H9 (cell line): ENCODE results near the gene PITRM1. TPM values are rescaled to one million over a fixed set of nuclear protein-coding genes. Genes with fewer than 3 reads are reported as not detected.

Source experiments
- DNase-seq: peaks from one replicate; pipeline ENCODE4 v3.0.0-alpha.2; 2017
- H2AFZ ChIP-seq: one replicate; pipeline ENCODE4 v1.6.1; 2013; ENCODE audit warnings: mild to moderate bottlenecking, low read length, control low read depth, moderate library complexity
- H2AK5ac ChIP-seq: 2 replicates; pipeline ENCODE4 v1.6.1; 2013; ENCODE audit warnings: low read length, control low read depth, mixed read lengths; ENCODE audit not compliant: insufficient read length
- H2BK120ac ChIP-seq: one replicate; pipeline ENCODE4 v1.6.1; 2013; ENCODE audit warnings: low read depth, mild to moderate bottlenecking, low read length, control low read depth, inconsistent platforms; ENCODE audit not compliant: poor library complexity, severe bottlenecking
- H2BK12ac ChIP-seq: 2 replicates; pipeline ENCODE4 v1.6.1; 2013; ENCODE audit warnings: low read length, control low read depth, mixed read lengths, low read depth; ENCODE audit not compliant: insufficient read length
- H2BK15ac ChIP-seq: 2 replicates; pipeline ENCODE4 v1.6.1; 2013; ENCODE audit warnings: low read depth, low read length, control low read depth
- H2BK20ac ChIP-seq: one replicate; pipeline ENCODE4 v1.6.1; 2013; ENCODE audit warnings: low read depth, mild to moderate bottlenecking, low read length, control low read depth, inconsistent platforms; ENCODE audit not compliant: poor library complexity, severe bottlenecking
- H2BK5ac ChIP-seq: 2 replicates; pipeline ENCODE4 v1.6.1; 2013; ENCODE audit warnings: low read length, control low read depth, mixed read lengths; ENCODE audit not compliant: insufficient read length
- H3K14ac ChIP-seq: 2 replicates; pipeline ENCODE4 v1.6.1; 2013; ENCODE audit warnings: low read length, control low read depth; ENCODE audit not compliant: insufficient read depth
- H3K18ac ChIP-seq: 2 replicates; pipeline ENCODE4 v1.6.1; 2013; ENCODE audit warnings: low read depth, mild to moderate bottlenecking, mixed read lengths, low read length, control low read depth; ENCODE audit not compliant: insufficient read length
- H3K23ac ChIP-seq: 2 replicates; pipeline ENCODE4 v1.6.1; 2013; ENCODE audit warnings: low read length, control low read depth, mixed read lengths, low read depth; ENCODE audit not compliant: insufficient read length
- H3K23me2 ChIP-seq: 2 replicates; pipeline ENCODE4 v1.6.1; 2013; ENCODE audit warnings: low read depth, mild to moderate bottlenecking, mixed read lengths, low read length, control low read depth; ENCODE audit not compliant: insufficient read length, poor library complexity, severe bottlenecking
- H3K27ac ChIP-seq: 2 replicates; pipeline ENCODE4 v1.5.1; 2013; ENCODE audit warnings: low read length, control low read depth, mixed read lengths, low read depth; ENCODE audit not compliant: insufficient read length
- H3K27me3 ChIP-seq: 2 replicates; pipeline ENCODE4 v1.6.1; 2013; ENCODE audit warnings: low read length, control low read depth, inconsistent platforms; ENCODE audit not compliant: insufficient read depth
- H3K4ac ChIP-seq: 2 replicates; pipeline ENCODE4 v1.6.1; 2013; ENCODE audit warnings: low read depth, mild to moderate bottlenecking, control low read depth, inconsistent platforms, low read length, moderate library complexity
- H3K4me1 ChIP-seq: 2 replicates; pipeline ENCODE4 v1.6.1; 2013; ENCODE audit warnings: low read length, control low read depth, inconsistent platforms; ENCODE audit not compliant: insufficient read depth
- H3K4me2 ChIP-seq: 2 replicates; pipeline ENCODE4 v1.6.1; 2013; ENCODE audit warnings: low read length, control low read depth, mixed read lengths; ENCODE audit not compliant: insufficient read length, insufficient read depth
- H3K56ac ChIP-seq: 2 replicates; pipeline ENCODE4 v1.6.1; 2013; ENCODE audit warnings: low read depth, mild to moderate bottlenecking, mixed read lengths, low read length, control low read depth; ENCODE audit not compliant: insufficient read length
- H3K79me1 ChIP-seq: 2 replicates; pipeline ENCODE4 v1.6.1; 2013; ENCODE audit warnings: low read depth, mild to moderate bottlenecking, moderate library complexity, low read length, control low read depth, inconsistent platforms; ENCODE audit not compliant: insufficient read depth, poor library complexity, severe bottlenecking
- H3K79me2 ChIP-seq: 2 replicates; pipeline ENCODE4 v1.6.1; 2013; ENCODE audit warnings: low read length, control low read depth, inconsistent platforms; ENCODE audit not compliant: insufficient read depth
- H3K9ac ChIP-seq: 2 replicates; pipeline ENCODE4 v1.6.1; 2013; ENCODE audit warnings: low read length, control low read depth, mixed read lengths; ENCODE audit not compliant: insufficient read length; ENCODE audit errors: extremely low read depth
- H3K9me3 ChIP-seq: one replicate; pipeline ENCODE4 v1.6.1; 2013; ENCODE audit warnings: low read depth, low read length, inconsistent platforms; ENCODE audit not compliant: control insufficient read depth
- H3T11ph ChIP-seq: one replicate; pipeline ENCODE4 v1.6.1; 2013; ENCODE audit warnings: mild to moderate bottlenecking, low read length, control low read depth, inconsistent platforms
- H4K20me1 ChIP-seq: one replicate; pipeline ENCODE4 v1.6.1; 2013; ENCODE audit not compliant: control insufficient read depth, insufficient read length, insufficient read depth
- H4K5ac ChIP-seq: 2 replicates; pipeline ENCODE4 v1.6.1; 2013; ENCODE audit warnings: low read depth, mild to moderate bottlenecking, mixed read lengths, low read length, control low read depth; ENCODE audit not compliant: insufficient read length
- H4K8ac ChIP-seq: replicated peaks from 2 replicates; pipeline ENCODE4 v1.6.1; 2013; ENCODE audit warnings: low read length, control low read depth, mixed read lengths, low read depth; ENCODE audit not compliant: insufficient read length
- H4K91ac ChIP-seq: 2 replicates; pipeline ENCODE4 v1.6.1; 2013; ENCODE audit warnings: low read depth, mild to moderate bottlenecking, moderate library complexity, mixed read lengths, low read length, control low read depth; ENCODE audit not compliant: insufficient read length
- H3K27ac Mint-ChIP-seq, 3 experiments: 2 replicates in 2 of 3; 3 replicates in 1 of 3; pipeline ENCODE4 v1.8.0; 2020 to 2021; ENCODE audit warnings: mixed read lengths in 3 of 3, mild to moderate bottlenecking in 1 of 3, moderate library complexity in 1 of 3
- H3K27me3 Mint-ChIP-seq: 2 replicates; pipeline ENCODE4 v1.8.0; 2021; ENCODE audit warnings: low read depth, mild to moderate bottlenecking, moderate library complexity, mixed read lengths
- H3K36me3 Mint-ChIP-seq, 3 experiments: 2 replicates in 2 of 3; 3 replicates in 1 of 3; pipeline ENCODE4 v1.8.0; 2020 to 2021; ENCODE audit warnings: low read depth in 3 of 3, mixed read lengths in 3 of 3; ENCODE audit not compliant: insufficient read depth in 1 of 3
- H3K4me1 Mint-ChIP-seq, 2 experiments: 2 replicates each; pipeline ENCODE4 v1.8.0; 2020; ENCODE audit warnings: mixed read lengths in 2 of 2
- H3K4me3 Mint-ChIP-seq, 2 experiments: 2 replicates in 1 of 2; 3 replicates in 1 of 2; pipeline ENCODE4 v1.8.0; 2020 to 2021; ENCODE audit warnings: mild to moderate bottlenecking in 2 of 2, mixed read lengths in 2 of 2, moderate library complexity in 1 of 2
- H3K9me3 Mint-ChIP-seq, 2 experiments: 2 replicates in 1 of 2; 3 replicates in 1 of 2; pipeline ENCODE4 v1.8.0; 2020; ENCODE audit warnings: mild to moderate bottlenecking in 2 of 2, mixed read lengths in 2 of 2, moderate library complexity in 1 of 2
- WGBS: extraction: QIAGEN DNeasy Blood & Tissue Kit; methylation state at CpG from one replicate; pipeline ENCODE4 v1.1.7; 2013; ENCODE audit warnings: missing lambda C conversion rate, low lambda C conversion rate, mixed read lengths; ENCODE audit not compliant: insufficient read length; ENCODE audit errors: extremely low coverage; 5-methylcytosine and 5-hydroxymethylcytosine counted together
- total RNA-seq: library from RNA; stranded (reverse); gene quantifications from 2 replicates; pipeline ENCODE4 v1.2.1, GENCODE V29; 2021
- TF ChIP-seq, protein P1 (sequence below): fragments of 200-600 bp; sonication (generic); conservative IDR thresholded peaks from 3 replicates; pipeline ENCODE4 v1.8.0; 2021; ENCODE audit warnings: antibody characterized with exemption, mild to moderate bottlenecking

Gene PITRM1
- total RNA-seq, 1 experiment from 2014 or later, result 27.8 TPM

GRCh38 chr10:3100856-3101640 lies 71.5 kb downstream of the PITRM1 start:
- Mint-ChIP-seq H3K4me1 (peaks cover 7 to 20% of the 10 kb centered on the region in 2 experiments), H3K36me3 (peaks cover 43 to 67% (median 67%) of the 10 kb centered on the region in 3 experiments), H3K27me3 (no peaks in the 10 kb centered on the region; the same call in 1 of the 2 replicates), H3K4me3 (no peak overlapping the region), H3K9me3 (no peaks in the 10 kb centered on the region), H3K27ac (peak overlapping the region in 2 of 3 experiments; percentile 46 to 72; a peak in 4 of 7 replicates)
- no peak overlapping the region for H3K27ac ChIP-seq
- H2BK15ac ChIP-seq, result no peak overlapping the region
- no peak overlapping the region for H2AFZ ChIP-seq
- H4K91ac ChIP-seq, result no peak overlapping the region
- H3K18ac ChIP-seq, result no peak overlapping the region
- DNase-seq, result no peak
- no peak overlapping the region for H2BK120ac ChIP-seq
- H3K79me1 ChIP-seq, result peaks cover 5% of the 10 kb centered on the region
- no peak overlapping the region for H2BK20ac ChIP-seq
- no peak overlapping the region for H2BK5ac ChIP-seq
- no peak overlapping the region for H3T11ph ChIP-seq
- no peak overlapping the region for H3K56ac ChIP-seq
- H4K5ac ChIP-seq, result no peak overlapping the region
- H3K4ac ChIP-seq, result no peak overlapping the region
- no peak overlapping the region for H3K23ac ChIP-seq
- H4K20me1 ChIP-seq, result no peaks in the 10 kb centered on the region
- H3K79me2 ChIP-seq, result peaks cover 3% of the 10 kb centered on the region; the same call in 1 of the 2 replicates
- WGBS, result no CpG with 5 or more reads among the region's 31 CpGs
- no peak overlapping the region for H2BK12ac ChIP-seq
- no peaks in the 10 kb centered on the region for H3K9me3 ChIP-seq
- H3K14ac ChIP-seq, result no peak overlapping the region
- H4K8ac ChIP-seq, result no peak overlapping the region
- no peaks in the 10 kb centered on the region for H3K27me3 ChIP-seq
- H2AK5ac ChIP-seq, result no peak overlapping the region
- TF ChIP-seq, protein P1, sequence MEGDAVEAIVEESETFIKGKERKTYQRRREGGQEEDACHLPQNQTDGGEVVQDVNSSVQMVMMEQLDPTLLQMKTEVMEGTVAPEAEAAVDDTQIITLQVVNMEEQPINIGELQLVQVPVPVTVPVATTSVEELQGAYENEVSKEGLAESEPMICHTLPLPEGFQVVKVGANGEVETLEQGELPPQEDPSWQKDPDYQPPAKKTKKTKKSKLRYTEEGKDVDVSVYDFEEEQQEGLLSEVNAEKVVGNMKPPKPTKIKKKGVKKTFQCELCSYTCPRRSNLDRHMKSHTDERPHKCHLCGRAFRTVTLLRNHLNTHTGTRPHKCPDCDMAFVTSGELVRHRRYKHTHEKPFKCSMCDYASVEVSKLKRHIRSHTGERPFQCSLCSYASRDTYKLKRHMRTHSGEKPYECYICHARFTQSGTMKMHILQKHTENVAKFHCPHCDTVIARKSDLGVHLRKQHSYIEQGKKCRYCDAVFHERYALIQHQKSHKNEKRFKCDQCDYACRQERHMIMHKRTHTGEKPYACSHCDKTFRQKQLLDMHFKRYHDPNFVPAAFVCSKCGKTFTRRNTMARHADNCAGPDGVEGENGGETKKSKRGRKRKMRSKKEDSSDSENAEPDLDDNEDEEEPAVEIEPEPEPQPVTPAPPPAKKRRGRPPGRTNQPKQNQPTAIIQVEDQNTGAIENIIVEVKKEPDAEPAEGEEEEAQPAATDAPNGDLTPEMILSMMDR, result no peak
- H3K23me2 ChIP-seq, result no peaks in the 10 kb centered on the region
- H3K9ac ChIP-seq, result no peak overlapping the region
- no peaks in the 10 kb centered on the region; the same call in 1 of the 2 replicates for H3K4me1 ChIP-seq
- no peak overlapping the region for H3K4me2 ChIP-seq
